Activated T-cell treated with anti-CD3 and anti-CD28 coated beads, Interleukin-2, amount 50 U/mL, for 48 hours (primary cell): Measurements from ENCODE around the gene UBE3C.

Source experiments
- DNase-seq, 2 experiments: peaks; one replicate each; pipeline ENCODE4 v3.0.0-alpha.2; 2020

The UBE3C gene

DNA sequence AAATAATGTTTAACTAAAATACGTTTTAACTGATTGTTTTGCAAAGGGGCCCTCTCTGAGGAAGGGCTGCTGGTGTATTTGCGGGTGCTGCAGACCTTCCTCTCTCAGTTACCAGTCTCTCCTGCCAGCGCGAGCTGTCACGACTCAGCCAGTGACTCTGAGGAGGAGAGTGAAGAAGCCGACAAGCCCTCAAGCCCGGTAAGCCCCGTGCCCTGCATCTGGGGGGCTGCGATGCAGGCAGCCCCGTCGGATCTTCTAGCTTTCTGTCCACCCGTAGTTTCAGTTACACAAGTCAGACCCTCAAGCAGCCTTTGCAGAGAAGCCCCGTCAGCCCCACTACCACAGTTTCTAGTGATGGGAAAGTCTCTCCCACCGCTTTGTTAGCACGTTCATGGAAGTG, 45.1 kb downstream of the UBE3C start:
- no peak for DNase-seq

DNA sequence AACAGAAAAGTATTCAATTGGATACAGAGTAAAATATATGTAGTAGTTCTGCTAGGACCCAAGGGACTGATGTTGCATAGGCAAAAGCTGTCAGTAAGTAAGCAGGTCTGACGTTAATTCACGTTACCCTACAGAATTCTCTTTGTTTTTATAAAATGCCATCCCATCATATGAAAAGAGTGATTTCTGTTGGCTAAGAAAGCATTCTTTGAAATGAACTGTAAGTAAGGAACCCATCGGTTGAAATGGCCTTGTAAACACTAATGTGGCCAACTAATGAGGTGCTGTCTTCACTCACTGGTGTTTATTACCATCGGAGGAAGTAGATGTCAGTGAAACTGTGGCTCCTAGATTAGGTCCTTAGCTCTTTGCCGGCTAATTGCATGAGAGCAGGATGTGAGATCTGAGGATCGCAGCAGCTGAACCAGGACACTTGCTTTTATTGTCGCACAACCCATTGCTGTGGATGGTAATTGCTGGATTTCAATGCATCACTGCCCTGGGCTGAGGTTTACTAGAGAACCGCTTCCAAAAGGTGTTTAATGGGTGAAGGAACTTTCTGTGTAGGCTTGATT, 49.5 kb downstream of the UBE3C start:
- DNase-seq: no peak

DNA sequence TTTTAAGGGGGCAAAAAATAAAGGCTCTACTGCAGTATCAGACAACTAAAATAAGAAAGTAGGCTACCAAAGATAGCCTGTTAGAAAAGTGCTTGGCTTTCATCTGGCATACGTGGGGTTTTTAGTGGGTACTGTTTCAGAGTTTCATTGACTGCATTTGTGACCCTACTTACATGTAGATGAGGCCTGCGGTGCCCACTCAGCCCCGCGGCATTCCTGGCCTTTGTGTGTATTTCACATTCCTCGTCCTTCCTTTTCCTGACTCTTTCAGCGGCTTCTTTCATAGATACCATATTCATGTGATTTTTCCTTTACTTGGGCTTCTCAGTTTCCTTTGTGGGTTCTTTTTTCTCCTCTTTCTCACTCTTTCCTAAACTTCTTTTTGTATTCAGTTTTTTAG, 50.7 kb downstream of the UBE3C start:
- no peak for DNase-seq

DNA sequence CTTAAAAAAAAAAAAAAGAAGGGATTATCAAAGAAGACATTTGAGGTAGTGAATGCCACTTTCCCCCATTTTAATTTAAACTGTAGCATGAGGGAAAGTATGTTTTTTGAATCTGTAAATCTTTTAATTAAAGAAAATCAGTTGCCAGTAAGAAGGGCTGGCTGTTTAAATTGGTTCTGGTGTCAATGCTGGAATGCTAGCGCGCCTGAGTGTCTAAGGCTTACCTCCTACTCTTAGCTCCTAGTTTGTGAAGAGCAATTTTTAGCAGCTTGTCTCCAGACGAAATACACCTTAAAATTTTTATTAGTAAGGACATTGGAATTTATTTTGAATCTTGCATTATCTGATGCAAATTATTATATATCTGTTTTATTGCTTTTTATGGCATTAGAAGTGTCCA, 54.1 kb downstream of the UBE3C start:
- DNase-seq: no peak

DNA sequence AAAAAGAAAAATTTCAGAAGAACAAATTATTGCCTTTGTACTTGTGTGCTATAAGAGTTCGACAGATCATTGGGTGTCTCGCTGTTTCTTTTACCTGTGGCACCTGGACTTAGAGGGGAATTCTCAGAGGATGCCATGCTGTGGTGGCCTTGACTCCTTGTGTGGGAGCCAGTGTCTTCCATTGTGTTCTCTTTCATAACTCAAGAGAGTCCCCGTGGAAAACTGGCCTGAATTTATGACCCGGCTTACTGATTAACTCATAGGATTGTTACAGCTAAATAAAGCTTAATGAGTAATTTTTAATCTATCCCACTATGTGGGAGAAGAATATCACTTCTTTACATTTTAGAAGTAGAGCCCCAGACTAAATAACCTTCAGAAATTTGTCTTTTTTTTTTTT, 54.5 kb downstream of the UBE3C start:
- no peak for DNase-seq

DNA sequence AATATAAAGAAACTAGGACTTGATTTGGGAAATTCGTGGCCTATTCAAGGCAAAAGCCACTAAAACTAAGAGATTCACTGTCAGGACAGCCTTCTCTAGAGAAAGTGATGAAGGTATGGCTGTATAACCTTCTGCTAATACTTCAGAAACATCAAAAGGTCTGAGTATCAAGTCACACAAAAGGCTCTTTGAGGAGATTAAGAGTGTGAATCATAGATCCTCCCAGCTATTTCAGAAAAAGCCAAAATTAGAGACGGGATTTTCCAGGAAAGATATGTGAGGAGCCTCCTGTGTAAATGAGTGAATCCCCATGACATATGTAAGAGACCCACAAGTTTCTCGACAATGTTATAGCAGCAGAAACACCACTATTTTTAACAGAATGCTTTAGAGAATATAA, 56.2 kb downstream of the UBE3C start:
- DNase-seq: no peak

DNA sequence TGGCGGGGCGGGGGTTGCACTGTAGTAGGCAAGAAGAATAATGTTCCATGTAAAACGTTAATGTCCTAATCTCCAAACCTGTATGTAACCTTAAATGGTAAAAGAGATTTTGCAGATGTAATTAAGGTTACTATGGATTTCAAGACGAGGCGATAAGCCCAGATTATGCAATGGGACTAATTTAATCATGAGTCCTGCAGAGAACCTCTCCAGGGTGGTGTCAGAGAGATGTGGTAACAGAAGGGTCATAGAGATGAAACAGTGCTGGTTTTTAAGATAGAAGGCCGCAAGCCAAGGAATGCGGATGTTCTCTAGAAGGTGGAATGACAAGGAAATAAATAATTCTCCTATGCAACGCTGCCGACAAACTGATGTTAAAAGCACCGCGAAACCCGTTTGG, 57.1 kb downstream of the UBE3C start:
- no peak for DNase-seq

DNA sequence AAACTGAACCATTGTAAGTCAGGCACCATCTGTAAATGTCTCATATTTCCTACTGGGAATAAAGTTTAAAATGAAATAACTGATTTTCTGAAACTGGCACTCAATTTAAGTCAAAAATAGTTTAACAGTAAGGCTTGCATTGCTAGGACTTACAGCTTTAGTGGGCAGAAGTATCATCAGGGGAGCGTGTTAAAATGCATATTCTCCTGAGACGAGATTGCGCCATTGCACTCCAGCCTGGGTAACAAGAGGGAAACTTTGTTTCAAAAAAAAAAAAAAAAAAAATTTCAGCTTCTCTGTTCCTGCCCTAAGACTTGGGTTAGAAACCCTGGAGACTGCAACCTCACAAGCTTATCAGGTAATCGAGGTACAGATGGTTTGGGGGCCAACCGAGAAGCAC, 65.4 kb downstream of the UBE3C start:
- DNase-seq: no peak

DNA sequence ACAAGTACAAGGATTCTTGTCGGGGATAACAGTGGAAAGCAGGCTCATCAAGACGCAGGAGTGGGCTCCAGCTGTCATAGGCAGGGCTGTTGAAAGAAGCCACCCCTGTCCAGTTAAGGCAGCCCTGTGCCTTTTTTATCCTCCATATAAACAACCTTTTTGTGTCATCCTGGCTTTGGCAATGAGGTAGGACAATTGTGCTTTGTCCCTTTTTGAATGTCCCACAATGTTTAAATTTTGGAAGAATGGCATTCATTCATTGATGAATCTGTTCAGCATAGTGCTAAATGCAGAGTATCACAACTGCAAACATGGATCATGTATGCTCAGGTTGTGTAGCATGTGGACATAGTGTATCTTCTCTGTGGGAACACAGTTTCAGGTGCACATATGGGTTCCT, 66.7 kb downstream of the UBE3C start:
- no peak for DNase-seq

DNA sequence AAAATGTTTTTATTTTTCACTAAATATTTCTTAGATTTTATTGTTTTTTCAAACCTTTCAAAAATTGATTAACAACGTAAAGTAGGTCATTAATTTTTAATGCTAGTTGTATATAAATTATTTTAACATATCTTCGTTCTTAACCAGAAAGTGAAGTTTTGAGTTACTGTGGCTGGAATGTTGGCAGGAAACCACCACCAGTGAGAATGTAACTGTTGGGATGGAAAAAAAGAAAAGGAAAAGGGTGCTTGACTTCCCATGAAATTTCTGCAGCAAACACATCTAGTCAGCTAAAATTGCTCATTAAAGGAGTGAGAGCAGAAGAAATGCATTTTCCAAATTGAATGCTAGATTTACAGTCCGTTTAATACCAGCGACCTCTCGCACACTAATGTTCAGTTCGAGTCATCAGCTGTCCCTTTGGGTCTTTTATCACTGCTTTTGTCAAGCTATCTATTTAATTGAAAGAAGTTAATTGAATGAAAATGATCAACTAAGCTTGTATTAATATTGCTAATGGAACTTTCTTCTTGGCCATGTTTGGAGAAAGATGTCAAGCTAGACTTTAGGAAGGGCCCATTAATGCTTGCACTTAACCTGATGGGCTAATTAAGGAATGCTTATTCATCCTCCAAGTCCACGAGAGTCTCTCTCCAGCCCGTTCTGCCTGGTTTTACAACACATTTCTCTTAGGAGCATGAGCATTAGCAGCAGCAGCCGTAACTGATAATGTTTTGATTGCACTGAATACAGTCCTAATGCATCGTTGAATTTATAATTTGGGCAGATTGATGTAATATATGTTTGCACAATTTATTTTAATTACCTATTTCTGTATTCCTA, 70.1 kb downstream of the UBE3C start:
- no peak for DNase-seq

DNA sequence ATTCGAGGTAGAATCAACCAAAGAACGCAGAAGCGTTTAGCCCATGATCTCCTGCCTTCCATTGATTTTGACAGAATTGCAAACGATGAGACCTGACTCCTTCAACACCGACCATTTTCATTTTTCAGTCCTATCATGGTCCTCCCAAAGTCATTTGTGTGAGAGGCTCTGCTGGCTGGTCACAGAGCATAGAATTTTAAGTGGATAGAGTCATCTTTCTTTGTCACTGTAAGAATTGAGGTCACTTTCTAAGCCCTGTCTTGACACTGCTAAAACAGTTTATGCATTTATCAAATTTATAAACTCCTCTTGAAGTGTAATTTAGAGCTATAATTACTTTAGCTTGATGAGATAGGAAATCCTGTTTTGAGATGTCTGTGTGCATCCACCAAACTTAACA, 72.0 kb downstream of the UBE3C start:
- DNase-seq: no peak

DNA sequence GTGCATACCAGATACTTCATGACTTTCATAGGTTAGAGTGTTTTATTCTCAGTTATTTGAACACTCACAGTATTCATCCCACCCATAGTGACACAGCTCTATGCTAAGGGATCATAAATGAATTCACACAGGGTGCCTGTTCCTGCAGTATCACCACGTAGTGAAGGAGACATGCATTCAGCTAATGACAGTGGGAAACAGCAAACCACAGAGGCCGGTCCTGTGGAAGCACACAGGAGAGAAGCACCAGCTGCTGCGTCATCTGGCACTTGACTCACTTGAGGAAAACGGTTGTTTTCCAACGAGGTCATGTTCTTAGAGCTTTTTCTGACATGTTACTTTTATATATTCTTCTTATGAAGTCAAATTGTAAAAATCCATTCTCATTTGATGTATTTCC, 73.0 kb downstream of the UBE3C start:
- DNase-seq: no peak

DNA sequence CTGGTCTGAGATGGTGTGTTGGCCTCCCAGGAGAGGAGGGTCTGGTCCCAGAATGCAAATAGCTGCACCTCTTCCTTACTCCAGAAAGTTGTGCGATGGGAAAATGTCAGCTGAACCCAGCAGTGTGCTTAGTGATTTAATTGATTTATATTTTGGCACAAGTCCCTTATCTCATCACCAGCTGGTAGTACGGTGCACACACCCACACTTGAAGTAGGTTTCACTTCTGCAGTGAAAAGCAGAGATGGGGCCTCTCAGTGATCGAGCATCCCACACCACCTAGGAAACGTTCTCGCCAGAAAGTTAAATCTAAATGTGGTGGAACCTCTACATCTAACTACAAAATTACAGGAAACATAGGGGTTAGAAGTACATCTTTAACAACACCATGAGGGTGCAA, 80.4 kb downstream of the UBE3C start:
- DNase-seq: no peak

DNA sequence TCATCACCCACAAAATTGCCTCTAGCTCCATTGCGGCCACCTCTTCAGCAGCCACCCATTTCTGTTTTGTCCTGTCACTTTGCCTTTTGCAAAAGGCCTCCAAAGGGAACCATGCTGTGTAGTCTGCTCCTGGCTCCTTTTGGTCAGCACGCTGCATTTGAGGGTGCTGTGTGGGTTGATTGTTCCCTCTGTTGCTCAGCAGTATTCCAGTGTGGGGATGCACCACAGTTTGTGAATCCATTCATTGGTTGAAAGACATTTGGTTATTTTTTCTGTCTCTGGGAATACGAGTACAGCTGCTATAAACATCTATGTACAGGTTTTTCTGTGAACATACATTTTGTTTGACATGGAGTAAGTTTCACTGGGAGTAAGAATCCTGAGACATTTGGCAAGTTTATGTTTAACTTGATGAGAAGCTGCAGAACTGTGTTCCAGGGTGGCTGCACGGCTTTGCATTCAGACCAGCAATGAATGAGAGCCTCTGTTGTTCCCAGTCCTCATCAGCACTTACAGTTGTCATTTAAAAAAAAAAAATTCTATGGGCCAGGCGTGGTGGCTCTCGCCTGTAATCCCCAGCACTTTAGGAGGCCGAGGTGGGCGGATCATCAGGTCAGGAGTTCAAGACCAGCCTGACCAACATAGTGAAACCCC, 82.3 kb downstream of the UBE3C start:
- no peak for DNase-seq

DNA sequence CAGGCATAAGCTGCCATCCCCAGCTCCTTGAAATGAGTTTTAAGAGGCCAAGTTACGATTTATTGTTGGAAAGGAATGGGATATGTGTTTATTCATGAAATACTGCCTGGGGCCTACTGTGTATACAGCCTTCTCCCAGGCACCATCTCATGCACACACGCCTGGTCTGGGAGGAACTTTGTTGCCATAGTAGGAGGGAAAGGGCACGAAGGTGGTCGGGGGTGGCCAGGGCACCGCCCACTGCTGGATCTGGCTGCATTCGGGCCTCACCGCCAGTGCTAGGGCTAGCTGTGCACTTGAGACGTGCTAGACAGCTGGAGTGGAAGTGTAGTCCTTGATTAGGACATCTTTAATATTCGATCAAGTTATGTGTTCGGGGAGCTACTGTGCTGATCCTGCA, 84.0 kb downstream of the UBE3C start:
- no peak for DNase-seq

DNA sequence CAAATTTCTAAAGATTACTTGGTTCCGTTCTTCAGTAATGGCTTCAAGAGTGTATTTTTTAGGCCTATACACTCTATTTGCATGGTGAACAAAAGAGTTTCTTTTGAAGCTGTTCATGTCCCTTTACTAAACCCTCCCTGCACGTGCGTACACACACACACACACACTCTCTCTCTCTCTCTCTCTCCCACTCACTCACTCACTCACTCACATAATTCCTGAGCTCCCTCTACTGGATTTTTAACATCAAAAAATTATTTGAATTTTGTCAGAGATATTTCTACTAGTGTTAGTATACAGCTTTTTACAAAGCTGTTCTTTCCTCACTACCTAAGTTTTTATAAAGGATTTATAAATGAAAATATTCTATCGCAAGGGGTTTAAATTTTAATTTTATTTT, 85.9 kb downstream of the UBE3C start:
- DNase-seq: no peak

DNA sequence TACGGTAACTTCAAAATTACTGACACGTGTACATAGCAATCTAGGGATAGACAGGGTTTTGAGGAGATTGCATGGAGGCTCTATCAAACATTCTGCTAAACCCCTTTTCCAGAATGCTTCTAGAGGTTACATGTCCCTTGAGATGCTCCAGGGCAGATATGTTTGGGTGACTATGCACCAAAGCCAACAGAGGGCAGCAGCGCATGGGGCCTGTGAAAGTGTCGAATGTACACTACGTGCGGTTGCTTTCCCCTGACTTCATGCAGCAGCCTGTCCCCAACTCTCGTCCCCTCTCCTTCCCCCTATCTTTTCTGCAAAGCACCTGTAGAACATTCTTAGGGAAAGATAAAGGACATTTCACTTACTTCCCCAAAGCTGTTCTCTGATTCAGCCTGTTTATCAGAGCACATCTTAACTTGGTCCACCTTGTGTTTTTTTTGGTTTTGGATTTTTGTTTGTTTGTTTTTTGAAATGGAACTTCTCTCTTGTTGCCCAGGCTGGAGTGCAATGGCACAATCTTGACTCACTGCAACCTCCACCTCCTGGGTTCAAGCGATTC, 90.2 kb downstream of the UBE3C start:
- no peak for DNase-seq

DNA sequence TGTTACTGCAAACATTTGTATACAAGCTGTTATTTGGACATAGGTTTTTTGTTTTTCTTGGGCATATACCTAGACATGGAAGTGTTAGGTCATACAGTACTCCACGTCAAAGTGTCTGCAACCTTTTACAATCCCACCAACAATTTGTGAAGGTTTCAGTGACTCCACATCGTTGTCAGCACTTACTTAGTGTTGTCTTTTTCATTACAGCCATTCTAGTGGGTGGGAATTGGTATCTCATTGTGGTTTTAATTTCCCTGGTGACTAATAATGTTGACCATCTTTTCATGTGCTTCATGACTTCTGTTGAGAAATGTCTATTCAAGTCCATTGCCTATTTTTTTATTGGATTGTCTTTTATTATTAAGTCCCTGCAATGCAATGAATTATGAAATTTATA, 95.0 kb downstream of the UBE3C start:
- DNase-seq: no peak

DNA sequence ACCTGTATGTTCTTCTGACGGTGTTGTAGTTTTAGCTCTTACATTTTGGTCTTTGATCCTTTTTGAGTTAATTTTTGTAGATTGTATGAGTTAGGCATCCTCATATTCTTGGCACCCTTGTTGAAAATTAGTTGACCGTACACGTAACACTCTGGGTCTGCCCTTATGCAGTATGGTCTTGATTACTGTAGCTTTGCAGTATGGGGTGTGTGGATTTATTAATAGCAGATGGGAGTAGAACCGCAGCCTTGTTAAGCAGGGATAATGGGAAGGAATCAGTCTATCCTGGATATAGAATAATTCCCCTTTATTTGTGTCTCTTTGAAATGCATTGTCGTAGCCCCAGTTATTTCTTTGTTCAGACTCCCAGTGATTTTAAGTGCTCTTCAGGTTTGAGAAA, 95.5 kb downstream of the UBE3C start:
- DNase-seq: no peak

DNA sequence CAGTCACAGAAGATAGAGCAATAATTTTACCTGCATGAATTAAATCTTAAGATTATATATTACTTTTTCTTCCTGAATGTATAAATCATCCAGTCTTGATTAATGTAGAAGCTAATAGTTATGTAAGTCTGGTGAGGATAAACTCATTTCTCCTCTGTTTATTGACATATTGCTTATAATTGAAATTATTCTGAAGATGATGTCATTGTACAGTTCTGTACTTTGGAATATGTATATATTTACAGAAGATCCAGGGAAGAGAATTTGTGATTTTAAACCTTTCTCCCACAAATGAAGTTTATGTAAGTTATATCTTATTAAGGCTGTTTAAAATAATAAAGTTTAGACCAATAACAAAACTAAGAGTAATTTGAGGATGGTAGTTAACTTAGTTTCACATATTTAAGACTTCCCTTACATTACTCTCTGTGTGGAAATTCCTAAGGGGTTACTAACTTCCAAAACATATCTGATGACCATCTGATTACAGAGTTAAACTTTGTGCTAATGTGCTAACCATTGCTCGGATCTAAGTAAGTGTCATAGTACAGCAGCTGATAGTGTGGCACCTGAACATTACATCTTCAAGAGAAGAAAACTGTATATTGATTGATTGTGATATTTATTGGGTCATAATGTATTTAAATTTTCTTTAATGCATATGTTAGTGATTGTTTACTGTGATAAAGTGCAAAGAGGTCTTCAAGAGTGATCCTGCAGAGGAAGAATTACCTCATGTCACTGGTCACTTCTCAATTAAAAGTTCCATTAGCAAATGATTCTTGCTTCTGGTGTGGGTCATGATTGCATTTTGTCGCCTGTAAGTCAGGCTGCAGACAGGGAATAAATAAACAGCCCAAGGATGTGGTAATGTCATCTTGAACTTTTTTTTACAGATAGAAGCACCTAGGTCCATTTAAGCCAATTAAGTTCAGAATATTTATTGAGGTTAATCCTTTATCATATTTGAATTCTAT, 96.9 kb downstream of the UBE3C start:
- DNase-seq: no peak

DNA sequence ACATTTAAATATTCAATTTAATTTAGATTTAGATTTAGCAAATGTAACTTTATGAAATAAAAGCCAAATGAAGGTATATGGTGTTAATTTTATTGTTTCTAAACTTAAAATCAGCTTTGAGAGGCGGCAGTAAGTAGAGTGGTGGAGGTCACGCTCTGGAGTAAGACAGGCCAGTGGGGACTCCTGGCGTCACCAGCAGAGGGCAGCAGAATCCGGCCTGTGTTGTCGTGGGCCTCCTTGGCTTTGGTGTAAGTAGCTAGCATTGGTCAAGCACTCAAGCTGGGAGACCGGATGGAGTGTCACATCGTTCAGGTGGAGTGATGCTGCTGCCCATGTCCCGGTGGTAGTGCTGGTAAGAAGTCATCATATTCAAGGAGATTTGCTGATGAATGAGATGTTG, 99.4 kb downstream of the UBE3C start:
- no peak for DNase-seq

DNA sequence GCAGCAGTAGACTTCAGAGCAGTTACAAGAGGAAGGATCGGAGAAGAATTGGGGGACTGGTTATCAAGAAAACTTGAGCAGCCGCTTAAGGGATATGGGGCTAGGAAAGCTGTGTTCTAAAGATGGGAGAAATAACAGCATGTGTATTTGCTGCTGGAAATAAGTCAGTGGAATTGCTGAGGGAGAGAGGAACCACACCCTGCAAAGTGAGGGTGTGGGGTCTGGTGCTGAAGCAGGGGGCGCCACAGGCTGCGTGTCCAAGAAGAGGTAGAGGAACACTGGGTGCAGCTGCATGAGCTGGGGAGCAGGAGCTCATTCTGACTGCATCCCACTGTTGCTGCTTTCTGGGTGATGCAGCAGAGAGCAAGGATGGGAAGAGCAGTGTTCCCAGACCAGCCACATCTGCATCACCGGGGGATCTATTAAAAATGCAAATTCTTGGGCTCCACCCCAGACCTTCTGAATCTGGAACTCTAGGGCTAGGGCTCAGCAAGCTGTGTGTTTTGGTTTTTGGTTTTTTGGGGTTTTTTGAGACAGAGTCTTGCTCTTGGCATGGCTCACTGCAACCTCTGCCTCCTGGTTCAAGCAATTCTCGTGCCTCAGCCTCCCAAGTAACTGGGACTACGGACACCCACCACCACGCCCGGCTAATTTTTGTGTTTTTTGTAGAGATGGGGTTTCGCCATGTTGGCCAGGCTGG, 101.0 kb downstream of the UBE3C start:
- DNase-seq: no peak
